Lung (tissue), 12 donors: ENCODE results near the gene ATP2B3. TPM values are rescaled to one million over a fixed set of nuclear protein-coding genes. Genes with fewer than 3 reads are reported as not detected.
A peak's percentile ranks its signal among the peaks of the same experiment; 100 is the strongest.

Experiments used
- ATAC-seq: fragments of 200-7000 bp; cut with Tn5 transposase; one replicate; pipeline ENCODE4 v1.9.1; 2020; ENCODE audit warnings: moderate number of reproducible peaks; ENCODE audit not compliant: insufficient read depth, low FRiP score
- DNase-seq, 3 donors: peaks; one replicate each; pipeline ENCODE4 v3.0.0-alpha.2; 2013 to 2017
- H3K27ac ChIP-seq, 2 donors: one replicate each; pipeline ENCODE4 v1.5.1; 2013; ENCODE audit warnings: mild to moderate bottlenecking in 2 of 2, moderate library complexity in 2 of 2, control low read depth in 1 of 2, inconsistent platforms in 1 of 2, low read depth in 1 of 2, low read length in 1 of 2
- H3K27me3 ChIP-seq, 3 donors: one replicate each; pipeline ENCODE4 v1.5.1; 2013; ENCODE audit warnings: low read length in 2 of 3; ENCODE audit not compliant: control insufficient read depth in 3 of 3, insufficient read depth in 3 of 3
- H3K36me3 ChIP-seq, 4 donors: one replicate each; pipeline ENCODE4 v1.5.1; 2013; ENCODE audit warnings: low read length in 4 of 4, mild to moderate bottlenecking in 1 of 4, moderate library complexity in 1 of 4; ENCODE audit not compliant: control insufficient read depth in 4 of 4, insufficient read depth in 4 of 4
- H3K4me1 ChIP-seq, 5 donors: one replicate each; pipeline ENCODE4 v1.5.1; 2013; ENCODE audit warnings: low read length in 5 of 5, mild to moderate bottlenecking in 2 of 5, moderate library complexity in 1 of 5; ENCODE audit not compliant: control insufficient read depth in 5 of 5, insufficient read depth in 5 of 5
- H3K4me3 ChIP-seq: one replicate; pipeline ENCODE4 v1.5.1; 2013; ENCODE audit warnings: mild to moderate bottlenecking, control low read depth, moderate library complexity
- H3K9ac ChIP-seq, 2 donors: one replicate each; pipeline ENCODE4 v1.5.1; 2013; ENCODE audit warnings: low read length in 2 of 2, control low read depth in 1 of 2; ENCODE audit not compliant: insufficient read depth in 1 of 2
- H3K9me3 ChIP-seq, 4 donors: one replicate each; pipeline ENCODE4 v1.5.1; 2013; ENCODE audit warnings: low read length in 3 of 4, mild to moderate bottlenecking in 1 of 4, moderate library complexity in 1 of 4; ENCODE audit not compliant: control insufficient read depth in 4 of 4, insufficient read depth in 3 of 4
- WGBS, 2 donors: extraction: QIAGEN DNeasy Blood & Tissue Kit; methylation state at CpG; one replicate each; pipeline ENCODE4 v1.1.7; 2013; 5-methylcytosine and 5-hydroxymethylcytosine counted together
- polyA plus RNA-seq, 2 donors: library from polyadenylated mRNA; stranded (reverse); fragments of 200-250 nt; gene quantifications; one replicate each; pipeline ENCODE4 v1.2.1, GENCODE V29; 2013
- total RNA-seq, 2 donors: library from RNA; depleted of rRNA in 1 of 2; stranded (reverse); fragments of >200 nt in 1 of 2; gene quantifications; one replicate each; pipeline ENCODE4 v1.2.1, GENCODE V29; 2014 to 2021
- TF ChIP-seq, protein P1 (sequence below): IDR thresholded peaks from 2 replicates; pipeline ENCODE4 v1.5.1; 2012; ENCODE audit warnings: mild to moderate bottlenecking; ENCODE audit errors: control extremely low read depth, extremely low read depth
- donor health status: control.
- donor health status: control.
- donor health status: Bipolar disorder and iron deficiency.
- donor health status: healthy.
- donor health status: DM: yes; HTN: yes; CAD: no.

The ATP2B3 gene
- total and polyA plus RNA-seq, 4 donors = 0.21 to 0.54 TPM; not detected in 2

- 90 to 96% methylated on average over 27 to 30 of the region's 30 CpGs for WGBS, 2 donors
- TF ChIP-seq, protein P1, sequence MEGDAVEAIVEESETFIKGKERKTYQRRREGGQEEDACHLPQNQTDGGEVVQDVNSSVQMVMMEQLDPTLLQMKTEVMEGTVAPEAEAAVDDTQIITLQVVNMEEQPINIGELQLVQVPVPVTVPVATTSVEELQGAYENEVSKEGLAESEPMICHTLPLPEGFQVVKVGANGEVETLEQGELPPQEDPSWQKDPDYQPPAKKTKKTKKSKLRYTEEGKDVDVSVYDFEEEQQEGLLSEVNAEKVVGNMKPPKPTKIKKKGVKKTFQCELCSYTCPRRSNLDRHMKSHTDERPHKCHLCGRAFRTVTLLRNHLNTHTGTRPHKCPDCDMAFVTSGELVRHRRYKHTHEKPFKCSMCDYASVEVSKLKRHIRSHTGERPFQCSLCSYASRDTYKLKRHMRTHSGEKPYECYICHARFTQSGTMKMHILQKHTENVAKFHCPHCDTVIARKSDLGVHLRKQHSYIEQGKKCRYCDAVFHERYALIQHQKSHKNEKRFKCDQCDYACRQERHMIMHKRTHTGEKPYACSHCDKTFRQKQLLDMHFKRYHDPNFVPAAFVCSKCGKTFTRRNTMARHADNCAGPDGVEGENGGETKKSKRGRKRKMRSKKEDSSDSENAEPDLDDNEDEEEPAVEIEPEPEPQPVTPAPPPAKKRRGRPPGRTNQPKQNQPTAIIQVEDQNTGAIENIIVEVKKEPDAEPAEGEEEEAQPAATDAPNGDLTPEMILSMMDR = no peak
- Histone ChIP-seq H3K9me3 (peaks cover 0 to 5% (median under 1%) of the 10 kb centered on the region in 4 donors), H3K9ac (no peak overlapping the region), H3K27me3 (peaks cover 0 to 4% (median 0%) of the 10 kb centered on the region in 3 donors), H3K4me3 (no peak overlapping the region), H3K4me1 (no peaks in the 10 kb centered on the region), H3K36me3 (peaks cover 0 to 22% (median 7%) of the 10 kb centered on the region in 4 donors), H3K27ac (peak overlapping the region in 1 of 2 donors; percentile 76)
- DNase-seq (no peak), ATAC-seq (no peak)
Measured at GRCh38 chrX:153592091-153592833, 74.8 kb downstream of the ATP2B3 start.

GRCh38 chrX:153592966-153593688 lies 75.7 kb downstream of the ATP2B3 start:
- no peaks in the 10 kb centered on the region for H3K4me1 ChIP-seq
- peaks cover 0 to 19% (median 3%) of the 10 kb centered on the region in 4 donors for H3K36me3 ChIP-seq
- H3K27ac ChIP-seq = peak overlapping the region in 1 of 2 donors; percentile 76
- no peak overlapping the region for H3K4me3 ChIP-seq
- ATAC-seq = no peak
- TF ChIP-seq, protein P1 = no peak
- peaks cover 0 to 4% (median 0%) of the 10 kb centered on the region in 3 donors for H3K27me3 ChIP-seq
- peaks cover 0 to 5% (median 1%) of the 10 kb centered on the region in 4 donors for H3K9me3 ChIP-seq
- no peak for DNase-seq
- 83 to 93% methylated on average over 11 to 12 of the region's 12 CpGs for WGBS, 2 donors
- H3K9ac ChIP-seq = no peak overlapping the region

- DNase-seq = no peak
- TF ChIP-seq, protein P1 = no peak
- no peak overlapping the region for H3K9ac ChIP-seq
- WGBS, 2 donors = 87 to 92% methylated on average over 21 to 22 of the region's 22 CpGs
- no peak for ATAC-seq
- no peak overlapping the region for H3K27ac ChIP-seq
- no peak overlapping the region for H3K4me3 ChIP-seq
- H3K27me3 ChIP-seq = no peaks in the 10 kb centered on the region
- H3K36me3 ChIP-seq = peaks cover 0 to 19% (median 3%) of the 10 kb centered on the region in 4 donors
- H3K9me3 ChIP-seq = peaks cover 0 to 9% (median 1%) of the 10 kb centered on the region in 4 donors
- no peaks in the 10 kb centered on the region for H3K4me1 ChIP-seq
Measured at GRCh38 chrX:153593811-153594500, 76.5 kb downstream of the ATP2B3 start.
